ENCODE measurements around the gene ARF3. TPM values are rescaled to one million over a fixed set of nuclear protein-coding genes. Genes with fewer than 3 reads are reported as not detected.
A peak's percentile ranks its signal among the peaks of the same experiment; 100 is the strongest.

ARF3 gene
- total and polyA plus RNA-seq, 9 of the 15 experiments (the other 6 are each of a cell fraction or from before 2014, with no cell fraction given), result 5.9 to 170 (median 64.4) TPM

GRCh38 chr12:48977290-48978281 lies 20.3 kb upstream of the ARF3 start (continued):
- peak; percentile 29; the same call in 1 of the 2 replicates for TF ChIP-seq CBX1 (IDR thresholded peaks at IDR 0.05; ENCODE audit: low read depth)
- no peak for TF ChIP-seq BRCA1 (IDR thresholded peaks at IDR 0.05)
- TF ChIP-seq BRCA1 (CRISPR knock-in tag; IDR thresholded peaks at IDR 0.05), result no peak
- no peak for TF ChIP-seq ZNF395 (CRISPR knock-in tag; IDR thresholded peaks at IDR 0.05)
- no peak for TF ChIP-seq GATA2 (CRISPR knock-in tag; IDR thresholded peaks at IDR 0.05)
- TF ChIP-seq POLR3A (IDR thresholded peaks at IDR 0.05; ENCODE audit: borderline replicate concordance, extremely low read depth, insufficient read depth, insufficient read length), result no peak
- TF ChIP-seq ZNF609 (CRISPR knock-in tag; IDR thresholded peaks at IDR 0.05; ENCODE audit: borderline replicate concordance), result 0 out of 2 replicates have a peak, but pooled peaks have one; percentile 42
- TF ChIP-seq ZNF277 (CRISPR knock-in tag; IDR thresholded peaks at IDR 0.05; ENCODE audit: borderline replicate concordance), result no peak
- TF ChIP-seq DDX20 (tag; IDR thresholded peaks at IDR 0.05; ENCODE audit: low read depth), result no peak
- TF ChIP-seq ATF2 (CRISPR knock-in tag; IDR thresholded peaks at IDR 0.05), result no peak
- TF ChIP-seq RBBP5 (IDR thresholded peaks at IDR 0.05; ENCODE audit: borderline replicate concordance, insufficient read depth, low read length, poor library complexity, severe bottlenecking), result no peak
- no peak for TF ChIP-seq CBX5 (IDR thresholded peaks at IDR 0.05; ENCODE audit: borderline replicate concordance, low read depth)
- TF ChIP-seq ATF4 (CRISPR knock-in tag; IDR thresholded peaks at IDR 0.05), result no peak
- TF ChIP-seq MTF1 (CRISPR knock-in tag; IDR thresholded peaks at IDR 0.05; ENCODE audit: borderline replicate concordance), result no peak
- TF ChIP-seq TRIM28 (IDR thresholded peaks at IDR 0.05), result no peak
- no peak for TF ChIP-seq ARID1B (IDR thresholded peaks at IDR 0.05)

Measured in K562 (cell line).